Subcutaneous adipose tissue (tissue), 4 donors: ENCODE results near the gene AGBL4. TPM values are rescaled to one million over a fixed set of nuclear protein-coding genes. Genes with fewer than 3 reads are reported as not detected.

Source experiments
- total RNA-seq, 4 donors: library from RNA; depleted of rRNA; stranded (reverse); fragments of >200 nt; gene quantifications; one replicate each; pipeline ENCODE4 v1.1.0, GENCODE V29; 2016
- TF ChIP-seq, protein P1 (sequence below): fragments of 450-650 bp; IDR thresholded peaks from one replicate; pipeline ENCODE4 v1.5.1; 2016; ENCODE audit warnings: low read depth, mild to moderate bottlenecking, control low read depth, antibody characterized with exemption, moderate library complexity

AGBL4 gene
- total RNA-seq, 4 donors from 2014 or later, result 0.16 to 3.6 (median 0.59) TPM

- TF ChIP-seq, protein P1, sequence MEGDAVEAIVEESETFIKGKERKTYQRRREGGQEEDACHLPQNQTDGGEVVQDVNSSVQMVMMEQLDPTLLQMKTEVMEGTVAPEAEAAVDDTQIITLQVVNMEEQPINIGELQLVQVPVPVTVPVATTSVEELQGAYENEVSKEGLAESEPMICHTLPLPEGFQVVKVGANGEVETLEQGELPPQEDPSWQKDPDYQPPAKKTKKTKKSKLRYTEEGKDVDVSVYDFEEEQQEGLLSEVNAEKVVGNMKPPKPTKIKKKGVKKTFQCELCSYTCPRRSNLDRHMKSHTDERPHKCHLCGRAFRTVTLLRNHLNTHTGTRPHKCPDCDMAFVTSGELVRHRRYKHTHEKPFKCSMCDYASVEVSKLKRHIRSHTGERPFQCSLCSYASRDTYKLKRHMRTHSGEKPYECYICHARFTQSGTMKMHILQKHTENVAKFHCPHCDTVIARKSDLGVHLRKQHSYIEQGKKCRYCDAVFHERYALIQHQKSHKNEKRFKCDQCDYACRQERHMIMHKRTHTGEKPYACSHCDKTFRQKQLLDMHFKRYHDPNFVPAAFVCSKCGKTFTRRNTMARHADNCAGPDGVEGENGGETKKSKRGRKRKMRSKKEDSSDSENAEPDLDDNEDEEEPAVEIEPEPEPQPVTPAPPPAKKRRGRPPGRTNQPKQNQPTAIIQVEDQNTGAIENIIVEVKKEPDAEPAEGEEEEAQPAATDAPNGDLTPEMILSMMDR, result no peak
These were observed 660.1 kb downstream of the AGBL4 start for GRCh38 chr1:49363628-49364027.

DNA sequence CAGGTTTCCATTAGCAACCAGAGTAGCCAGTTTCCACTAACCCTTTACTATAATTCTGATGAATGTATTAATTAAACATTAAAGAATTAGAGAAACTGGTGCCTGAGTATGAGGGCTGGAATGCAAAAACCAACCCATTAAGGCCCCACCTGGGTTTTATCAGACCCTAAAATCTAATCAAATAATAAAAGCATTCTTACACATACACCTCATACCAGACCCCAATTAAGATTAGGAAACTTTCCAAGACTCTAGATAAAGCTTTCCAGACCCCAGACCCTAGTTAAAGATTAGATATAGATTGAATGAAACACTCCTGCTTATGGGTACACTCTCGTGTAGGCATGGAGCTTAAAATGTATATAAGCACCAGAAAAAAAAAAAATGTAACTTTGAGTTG lies 665.7 kb downstream of the AGBL4 start:
- TF ChIP-seq, protein P1, result no peak

- TF ChIP-seq, protein P1, result no peak
These were observed 667.2 kb downstream of the AGBL4 start for GRCh38 chr1:49356594-49356993.

GRCh38 chr1:49351768-49352167 lies 672.0 kb downstream of the AGBL4 start:
- TF ChIP-seq, protein P1, result no peak

- TF ChIP-seq, protein P1, result no peak
These were observed 676.9 kb downstream of the AGBL4 start for GRCh38 chr1:49346767-49347349.

- TF ChIP-seq, protein P1, result no peak
These were observed 683.2 kb downstream of the AGBL4 start for GRCh38 chr1:49340576-49340975.

- TF ChIP-seq, protein P1, result no peak
These were observed 684.7 kb downstream of the AGBL4 start for GRCh38 chr1:49339043-49339442.
